ENCODE results near the gene DIPK2A. TPM values are rescaled to one million over a fixed set of nuclear protein-coding genes. Genes with fewer than 3 reads are reported as not detected.

Gene DIPK2A
- total and polyA plus RNA-seq, 7 donors: 2.6 to 9.8 (median 4.5) TPM

GRCh38 chr3:143952569-143953072, 19.0 kb upstream of the DIPK2A start:
- Histone ChIP-seq H3K27me3 (ENCODE audit: insufficient read depth in 3 of 3, low read length in 2 of 3) (no peaks in the 10 kb centered on the region), H3K4me1 (no peaks in the 10 kb centered on the region), H3K9me3 (no peaks in the 10 kb centered on the region), H3K27ac (no peak overlapping the region), H3K36me3 (ENCODE audit: insufficient read depth in 1 of 2, low read depth in 1 of 2) (no peaks in the 10 kb centered on the region), H3K4me3 (no peak overlapping the region)
- ATAC-seq (no peak), DNase-seq (no peak)
- 62 to 74% (median 64%) methylated on average over 4 of the region's 4 CpGs for WGBS, 3 donors
- intact Hi-C loops (cut with DNase I): loop anchor here (5.0 to 10.0 kb wide), 2 partner anchors 98 to 175 kb away; no protein-coding TSS in a partner anchor
- TF ChIP-seq CTCF (IDR thresholded peaks at IDR 0.05): no peak

DNA sequence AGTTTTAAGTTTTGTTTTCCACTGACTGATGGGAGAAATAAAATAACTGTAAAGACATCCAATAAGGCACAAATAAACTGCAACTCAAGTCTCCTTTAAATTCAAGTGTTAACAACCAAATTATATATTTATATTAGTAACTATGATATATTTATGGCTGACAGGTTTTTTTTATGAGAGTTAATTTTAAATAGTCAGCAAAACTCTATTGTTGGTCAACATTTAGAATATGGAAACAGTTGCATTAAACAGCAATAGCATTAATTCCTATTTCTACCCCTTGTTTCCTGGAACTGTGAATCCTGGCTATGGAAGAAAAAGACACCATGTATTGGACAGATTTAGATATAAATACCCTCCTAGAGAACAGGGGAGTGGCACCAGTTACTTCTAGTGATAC, 16.5 kb upstream of the DIPK2A start:
- Histone ChIP-seq H3K4me3 (no peak overlapping the region), H3K36me3 (ENCODE audit: insufficient read depth in 1 of 2, low read depth in 1 of 2) (no peaks in the 10 kb centered on the region), H3K9me3 (peaks cover 9% of the 10 kb centered on the region), H3K27me3 (ENCODE audit: insufficient read depth in 3 of 3, low read length in 2 of 3) (no peaks in the 10 kb centered on the region), H3K27ac (no peak overlapping the region), H3K4me1 (no peaks in the 10 kb centered on the region)
- DNase-seq: no peak
- intact Hi-C loops (cut with DNase I): loop anchor here in 1 of 2 donors (10.0 kb wide), 1 partner anchor 100 kb away; no protein-coding TSS in a partner anchor
- no peak for TF ChIP-seq CTCF (IDR thresholded peaks at IDR 0.05)
- ATAC-seq: no peak

- intact Hi-C loops (cut with DNase I): loop anchor here in 1 of 2 donors (10.0 kb wide), 1 partner anchor 102 kb away; no protein-coding TSS in a partner anchor
- Histone ChIP-seq H3K27me3 (ENCODE audit: insufficient read depth in 3 of 3, low read length in 2 of 3) (no peaks in the 10 kb centered on the region), H3K4me1 (no peaks in the 10 kb centered on the region), H3K36me3 (ENCODE audit: insufficient read depth in 1 of 2, low read depth in 1 of 2) (no peaks in the 10 kb centered on the region), H3K4me3 (no peak overlapping the region), H3K9me3 (peaks cover 9% of the 10 kb centered on the region), H3K27ac (no peak overlapping the region)
- no peak for TF ChIP-seq CTCF (IDR thresholded peaks at IDR 0.05)
- ATAC-seq: no peak
- DNase-seq: no peak
- 81 to 85% (median 84%) methylated on average over 1 of the region's 1 CpG for WGBS, 3 donors
Observed at GRCh38 chr3:143956838-143957237, 14.8 kb upstream of the DIPK2A start.

GRCh38 chr3:143957453-143957852, 14.2 kb upstream of the DIPK2A start:
- intact Hi-C loops (cut with DNase I): loop anchor here in 1 of 2 donors (10.0 kb wide), 1 partner anchor 103 kb away; no protein-coding TSS in a partner anchor
- Histone ChIP-seq H3K4me1 (no peaks in the 10 kb centered on the region), H3K36me3 (ENCODE audit: insufficient read depth in 1 of 2, low read depth in 1 of 2) (no peaks in the 10 kb centered on the region), H3K9me3 (peaks cover 9% of the 10 kb centered on the region), H3K4me3 (no peak overlapping the region), H3K27ac (no peak overlapping the region), H3K27me3 (ENCODE audit: insufficient read depth in 3 of 3, low read length in 2 of 3) (no peaks in the 10 kb centered on the region)
- TF ChIP-seq CTCF (IDR thresholded peaks at IDR 0.05): no peak
- ATAC-seq: no peak
- no peak for DNase-seq

GRCh38 chr3:143958966-143959365, 12.7 kb upstream of the DIPK2A start:
- intact Hi-C loops (cut with DNase I): loop anchor here in 1 of 2 donors (10.0 kb wide), 1 partner anchor 104 kb away; no protein-coding TSS in a partner anchor
- no peak for ATAC-seq
- H3K9me3 ChIP-seq: peaks cover 9% of the 10 kb centered on the region
- H3K36me3 ChIP-seq (ENCODE audit: insufficient read depth in 1 of 2, low read depth in 1 of 2): no peaks in the 10 kb centered on the region
- TF ChIP-seq CTCF (IDR thresholded peaks at IDR 0.05): no peak
- no peaks in the 10 kb centered on the region for H3K27me3 ChIP-seq (ENCODE audit: insufficient read depth in 3 of 3, low read length in 2 of 3)
- H3K4me3 ChIP-seq: no peak overlapping the region
- no peak for DNase-seq
- no peak overlapping the region for H3K27ac ChIP-seq
- H3K4me1 ChIP-seq: no peaks in the 10 kb centered on the region

All from psoas muscle (tissue), 8 donors.